Neutrophil (primary cell): ENCODE measurements around the gene MRAP2.

Source experiments
- H3K27ac ChIP-seq: fragments of 200-600 bp; sonication (generic); 2 replicates; pipeline ENCODE4 v1.5.1; 2016; ENCODE audit warnings: mild to moderate bottlenecking, moderate library complexity
- H3K27me3 ChIP-seq: fragments of 200-600 bp; sonication (generic); 2 replicates; pipeline ENCODE4 v1.6.0; 2016; ENCODE audit warnings: mild to moderate bottlenecking
- H3K36me3 ChIP-seq: fragments of 200-600 bp; sonication (generic); 2 replicates; pipeline ENCODE4 v1.5.1; 2017
- H3K4me1 ChIP-seq, 2 experiments: fragments of 200-600 bp in 1 of 2; sonication (generic) in 1 of 2; 1 replicate in 1 of 2; 2 replicates in 1 of 2; pipeline versions ENCODE4 v1.5.1 to v1.6.1; 2013 to 2016; ENCODE audit warnings: low read depth in 1 of 2, low read length in 1 of 2, mild to moderate bottlenecking in 1 of 2, moderate library complexity in 1 of 2; ENCODE audit not compliant: control insufficient read depth in 1 of 2, insufficient read depth in 1 of 2
- H3K4me3 ChIP-seq, 2 experiments: fragments of 200-600 bp in 1 of 2; sonication (generic) in 1 of 2; 1 replicate in 1 of 2; 2 replicates in 1 of 2; pipeline ENCODE4 v1.5.1; 2013 to 2016; ENCODE audit warnings: low read depth in 1 of 2, low read length in 1 of 2, mild to moderate bottlenecking in 1 of 2, moderate library complexity in 1 of 2
- H3K9me3 ChIP-seq: fragments of 200-600 bp; sonication (generic); 2 replicates; pipeline ENCODE4 v1.5.1; 2016
- CTCF ChIP-seq: fragments of 200-600 bp; sonication (generic); IDR thresholded peaks from 2 replicates; pipeline ENCODE4 v1.5.1; 2016; ENCODE audit warnings: antibody characterized with exemption

Gene MRAP2

DNA sequence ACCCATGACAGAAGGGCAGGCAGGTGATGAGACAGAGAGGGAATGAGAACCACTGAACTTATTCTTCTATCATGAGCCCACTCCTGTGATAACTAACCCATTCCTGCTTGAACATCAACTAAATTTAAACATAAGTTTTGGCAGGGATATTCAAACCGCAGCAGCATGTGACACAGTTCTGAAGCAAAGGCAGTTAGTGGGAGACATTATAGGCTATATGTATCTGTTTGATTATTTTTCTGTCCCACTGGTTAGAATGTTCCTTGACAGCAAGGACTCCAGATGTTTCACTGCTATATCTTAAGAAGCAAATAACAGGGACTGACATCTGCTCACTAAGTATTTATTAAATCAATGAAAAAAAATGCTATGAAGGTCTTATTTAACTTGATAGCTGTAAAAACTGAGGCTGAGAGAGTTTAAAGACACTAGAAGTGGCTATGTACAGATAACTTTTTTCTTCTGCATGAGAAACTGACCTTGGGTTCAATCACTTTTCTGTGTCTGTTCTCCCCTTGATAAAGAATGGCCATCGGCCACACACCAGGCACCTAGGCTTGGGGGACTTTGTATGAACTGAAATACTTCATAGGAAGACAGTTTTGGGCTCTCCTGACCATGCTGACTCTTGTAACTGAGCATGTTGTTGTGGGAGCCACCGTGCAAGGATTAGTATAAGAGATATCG lies 102.9 kb downstream of the MRAP2 start:
- no peaks in the 10 kb centered on the region for H3K4me1 ChIP-seq
- no peak overlapping the region for H3K27ac ChIP-seq
- peaks cover 15% of the 10 kb centered on the region for H3K36me3 ChIP-seq
- no peaks in the 10 kb centered on the region for H3K27me3 ChIP-seq
- TF ChIP-seq CTCF, result no peak
- H3K9me3 ChIP-seq, result no peaks in the 10 kb centered on the region
- H3K4me3 ChIP-seq, result no peak overlapping the region

GRCh38 chr6:84137051-84137375 lies 103.4 kb downstream of the MRAP2 start:
- TF ChIP-seq CTCF, result no peak
- no peak overlapping the region for H3K4me3 ChIP-seq
- no peaks in the 10 kb centered on the region for H3K27me3 ChIP-seq
- no peaks in the 10 kb centered on the region for H3K9me3 ChIP-seq
- no peak overlapping the region for H3K27ac ChIP-seq
- H3K4me1 ChIP-seq, result no peaks in the 10 kb centered on the region
- H3K36me3 ChIP-seq, result peaks cover 15% of the 10 kb centered on the region

DNA sequence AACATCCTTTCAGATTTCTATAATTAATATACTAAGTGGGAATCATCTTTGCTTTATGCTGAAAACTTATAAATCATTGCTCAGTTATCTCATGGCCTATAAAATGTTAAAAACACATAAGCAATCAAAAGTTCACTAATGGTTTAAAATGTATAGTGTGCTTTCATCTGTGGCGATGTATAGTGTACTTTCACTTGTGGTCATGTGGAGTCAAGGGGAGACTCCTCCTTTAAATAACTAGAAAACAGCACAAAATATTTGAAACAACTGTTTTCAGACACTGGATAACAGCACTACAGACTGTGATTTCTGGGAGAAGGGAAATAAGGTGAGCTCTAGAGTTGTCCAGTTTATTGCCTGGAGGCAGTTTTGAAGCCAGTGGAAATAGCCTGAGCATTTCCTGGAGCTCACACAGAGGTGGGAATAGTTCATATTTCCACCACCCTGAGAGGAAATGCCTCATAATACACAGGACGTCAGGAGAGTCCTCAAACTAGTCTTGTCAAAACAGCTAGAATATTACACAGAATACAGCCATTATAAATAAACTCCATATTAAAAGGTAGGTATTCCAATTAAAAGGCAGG lies 104.5 kb downstream of the MRAP2 start:
- Histone ChIP-seq H3K4me3 (no peak overlapping the region), H3K27me3 (no peaks in the 10 kb centered on the region), H3K9me3 (no peaks in the 10 kb centered on the region), H3K36me3 (peaks cover 15% of the 10 kb centered on the region), H3K27ac (no peak overlapping the region), H3K4me1 (no peaks in the 10 kb centered on the region)
- no peak for TF ChIP-seq CTCF

DNA sequence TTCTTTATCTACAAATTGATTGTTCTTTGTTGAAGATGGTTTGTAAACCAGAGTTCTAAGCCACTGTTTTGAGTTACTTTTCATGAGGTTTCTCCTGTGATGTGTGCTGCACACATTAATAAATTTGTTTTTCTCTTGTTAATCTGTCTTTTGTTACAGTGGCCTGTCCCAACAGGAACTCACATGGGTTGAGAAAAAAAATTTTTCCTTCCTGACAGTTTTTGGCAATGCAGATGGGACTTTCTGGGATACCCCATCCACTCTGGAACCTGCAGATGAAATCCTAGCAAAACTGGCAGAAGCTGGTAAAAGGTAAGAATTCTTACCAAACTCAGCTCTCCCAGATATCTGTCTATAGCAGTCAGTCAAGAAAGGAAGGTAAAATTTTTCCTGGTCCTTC lies 105.7 kb downstream of the MRAP2 start:
- no peaks in the 10 kb centered on the region for H3K27me3 ChIP-seq
- no peaks in the 10 kb centered on the region for H3K9me3 ChIP-seq
- peaks cover 11% of the 10 kb centered on the region for H3K36me3 ChIP-seq
- H3K4me1 ChIP-seq, result no peaks in the 10 kb centered on the region
- H3K4me3 ChIP-seq, result no peak overlapping the region
- no peak for TF ChIP-seq CTCF
- H3K27ac ChIP-seq, result no peak overlapping the region
